Left ventricle myocardium inferior (tissue), 1 donor: ENCODE results near the gene RADIL. TPM values are rescaled to one million over a fixed set of nuclear protein-coding genes. Genes with fewer than 3 reads are reported as not detected.

Experiments
- DNase-seq: peaks from one replicate; pipeline ENCODE4 v3.0.0-alpha.2; 2020
- H3K27ac ChIP-seq: fragments of 200-600 bp; replicated peaks from 2 replicates; pipeline ENCODE4 v1.8.0; 2021
- H3K27me3 ChIP-seq: fragments of 200-600 bp; 2 replicates; pipeline ENCODE4 v1.8.0; 2021; ENCODE audit warnings: low read depth
- H3K36me3 ChIP-seq: fragments of 200-600 bp; 2 replicates; pipeline ENCODE4 v1.8.0; 2021
- H3K4me1 ChIP-seq: fragments of 200-600 bp; 2 replicates; pipeline ENCODE4 v1.8.0; 2021
- H3K4me3 ChIP-seq: fragments of 200-600 bp; 2 replicates; pipeline ENCODE4 v1.8.0; 2021; ENCODE audit warnings: mild to moderate bottlenecking, moderate library complexity
- H3K9me3 ChIP-seq: fragments of 200-600 bp; replicated peaks from 2 replicates; pipeline ENCODE4 v1.8.0; 2021
- CTCF ChIP-seq: fragments of 200-600 bp; IDR thresholded peaks from 2 replicates; pipeline ENCODE4 v1.8.0; 2021; ENCODE audit warnings: antibody characterized with exemption, mild to moderate bottlenecking, borderline replicate concordance
- intact Hi-C: fragments of 100-400 bp; cut with micrococcal nuclease; formaldehyde crosslinking; loops from one replicate; pipeline ENCODE4 v1.11.0; 2022
- total RNA-seq: library from RNA; stranded (reverse); fragmentation: NEBNext Ultra II Directional; extraction: Animal tissue kit (Norgen Biotek cat#: 25700); gene quantifications from one replicate; pipeline ENCODE4 v1.2.1, GENCODE V29; 2021
- donor health status: DM: no; HTN: yes; CAD: no; lungs with severe emphysema.

The RADIL gene
- total RNA-seq, 1 donor from 2014 or later, result 4.5 TPM

GRCh38 chr7:4866528-4867496 is 16.7 kb downstream of the RADIL start:
- no peak for DNase-seq

GRCh38 chr7:4862156-4862555 is 21.4 kb downstream of the RADIL start:
- Histone ChIP-seq H3K4me1 (no peaks in the 10 kb centered on the region), H3K4me3 (peak overlapping the region; percentile 59), H3K27ac (peak overlapping the region; percentile 38), H3K9me3 (peaks cover 6% of the 10 kb centered on the region), H3K27me3 (peaks cover 8% of the 10 kb centered on the region), H3K36me3 (no peaks in the 10 kb centered on the region)
- intact Hi-C loops, result no loop called here
- no peak for DNase-seq
- no peak for TF ChIP-seq CTCF

More at GRCh38 chr7:4866528-4867496, 16.7 kb downstream of the RADIL start:
- Histone ChIP-seq H3K9me3 (peaks cover 9% of the 10 kb centered on the region), H3K27me3 (peaks cover 13% of the 10 kb centered on the region), H3K27ac (no peak overlapping the region), H3K4me1 (peaks cover 4% of the 10 kb centered on the region), H3K4me3 (no peak overlapping the region), H3K36me3 (no peaks in the 10 kb centered on the region)
- TF ChIP-seq CTCF, result no peak
- intact Hi-C loops, result no loop called here

GRCh38 chr7:4861673-4862072 is 21.8 kb downstream of the RADIL start, which contains the start of gene PAPOLB:
Gene PAPOLB (minus strand): TSS chr7:4862030. CDS start chr7:4861810, 220 bp downstream.
- Histone ChIP-seq H3K27ac (peak within 1 kb of the TSS; percentile 38), H3K4me1 (no peaks in the 10 kb centered on the region), H3K4me3 (peak within 1 kb of the TSS; percentile 59), H3K36me3 (no peaks in the 10 kb centered on the region), H3K27me3 (peaks cover 8% of the 10 kb centered on the region), H3K9me3 (peaks cover 6% of the 10 kb centered on the region)
- intact Hi-C loops, result no loop called here
- TF ChIP-seq CTCF, result no peak
- no peak for DNase-seq

GRCh38 chr7:4861227-4861626 is 22.3 kb downstream of the RADIL start:
- no peaks in the 10 kb centered on the region for H3K36me3 ChIP-seq
- H3K27ac ChIP-seq, result no peak overlapping the region
- no peak for DNase-seq
- no peaks in the 10 kb centered on the region for H3K4me1 ChIP-seq
- peaks cover 6% of the 10 kb centered on the region for H3K9me3 ChIP-seq
- peaks cover 8% of the 10 kb centered on the region for H3K27me3 ChIP-seq
- TF ChIP-seq CTCF, result no peak
- intact Hi-C loops, result no loop called here
- peak overlapping the region; percentile 59 for H3K4me3 ChIP-seq

- TF ChIP-seq CTCF, result no peak
- H3K27ac ChIP-seq, result no peak overlapping the region
- no peaks in the 10 kb centered on the region for H3K4me1 ChIP-seq
- no peaks in the 10 kb centered on the region for H3K36me3 ChIP-seq
- DNase-seq, result no peak
- intact Hi-C loops, result no loop called here
- H3K27me3 ChIP-seq, result peaks cover 5% of the 10 kb centered on the region
- no peak overlapping the region for H3K4me3 ChIP-seq
- peaks cover 10% of the 10 kb centered on the region for H3K9me3 ChIP-seq
These were observed 26.3 kb downstream of the RADIL start for GRCh38 chr7:4857189-4857588.
